Measurements from ENCODE around the gene LPP.

Gene LPP

DNA sequence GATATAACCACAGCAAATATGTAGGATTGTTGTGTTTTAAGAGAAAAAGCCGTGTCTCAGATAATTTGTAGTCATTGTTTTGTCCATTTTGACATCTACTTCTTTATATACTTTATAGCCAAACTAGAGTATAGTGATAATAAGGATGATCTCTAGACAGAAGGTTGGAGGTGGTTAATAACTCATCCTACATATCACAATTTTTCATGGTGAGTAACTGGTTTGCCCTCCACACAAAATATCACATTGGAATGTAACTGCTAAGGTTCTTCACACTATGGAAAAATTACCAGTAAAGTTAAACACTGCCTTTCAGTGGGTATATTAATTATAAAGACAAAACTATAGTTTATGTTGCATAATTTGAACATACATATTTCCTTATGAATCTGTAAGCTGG is 380.7 kb downstream of the LPP start:
- no peak for TF ChIP-seq EZH2 (optimal IDR thresholded peaks at IDR 0.05; ENCODE audit: low read depth, low read length)
- TF ChIP-seq EZH2phosphoT487 (IDR thresholded peaks at IDR 0.05; ENCODE audit: low read length), result no peak
- TF ChIP-seq CTCF (IDR thresholded peaks at IDR 0.05; ENCODE audit: low read length), result no peak
- H4K20me1 ChIP-seq (ENCODE audit: insufficient read depth, low read length), result no peaks in the 10 kb centered on the region
- no peaks in the 10 kb centered on the region for H3K27me3 ChIP-seq (replicated peaks; ENCODE audit: insufficient read depth, low read length)
- no peaks in the 10 kb centered on the region for H3K9me3 ChIP-seq (replicated peaks; ENCODE audit: insufficient read depth, low read length)
- H3K9me2 ChIP-seq (replicated peaks; ENCODE audit: insufficient read depth, low read length), result no peaks in the 10 kb centered on the region
- H2AFZ ChIP-seq (ENCODE audit: low read length), result no peak overlapping the region
- H3F3A ChIP-seq (ENCODE audit: insufficient read depth, low read length), result no peaks in the 10 kb centered on the region
- no peak overlapping the region for H3K4me2 ChIP-seq (ENCODE audit: low read depth, low read length)
- H3K4me3 ChIP-seq (ENCODE audit: low read length), result no peak overlapping the region
- no peaks in the 10 kb centered on the region for H3K36me3 ChIP-seq (replicated peaks; ENCODE audit: insufficient read depth, low read length)
- no peak for DNase-seq
- no peaks in the 10 kb centered on the region for H3K79me2 ChIP-seq (ENCODE audit: low read length)
- H3K4me1 ChIP-seq (ENCODE audit: low read length), result no peaks in the 10 kb centered on the region
- H3K27ac ChIP-seq (ENCODE audit: low read length), result no peak overlapping the region
- H3K9ac ChIP-seq (ENCODE audit: low read length), result no peak overlapping the region

- no peak for TF ChIP-seq EZH2phosphoT487 (IDR thresholded peaks at IDR 0.05; ENCODE audit: low read length)
- no peak for TF ChIP-seq CTCF (IDR thresholded peaks at IDR 0.05; ENCODE audit: low read length)
- TF ChIP-seq EZH2 (optimal IDR thresholded peaks at IDR 0.05; ENCODE audit: low read depth, low read length), result no peak
- no peaks in the 10 kb centered on the region for H3K9me2 ChIP-seq (replicated peaks; ENCODE audit: insufficient read depth, low read length)
- H3F3A ChIP-seq (ENCODE audit: insufficient read depth, low read length), result no peaks in the 10 kb centered on the region
- no peaks in the 10 kb centered on the region for H4K20me1 ChIP-seq (ENCODE audit: insufficient read depth, low read length)
- no peak overlapping the region for H3K27ac ChIP-seq (ENCODE audit: low read length)
- H3K79me2 ChIP-seq (ENCODE audit: low read length), result no peaks in the 10 kb centered on the region
- H3K4me1 ChIP-seq (ENCODE audit: low read length), result no peaks in the 10 kb centered on the region
- no peaks in the 10 kb centered on the region for H3K9me3 ChIP-seq (replicated peaks; ENCODE audit: insufficient read depth, low read length)
- H3K27me3 ChIP-seq (replicated peaks; ENCODE audit: insufficient read depth, low read length), result no peaks in the 10 kb centered on the region
- H3K4me3 ChIP-seq (ENCODE audit: low read length), result no peak overlapping the region
- H3K9ac ChIP-seq (ENCODE audit: low read length), result no peak overlapping the region
- no peak overlapping the region for H3K4me2 ChIP-seq (ENCODE audit: low read depth, low read length)
- H2AFZ ChIP-seq (ENCODE audit: low read length), result no peak overlapping the region
- no peaks in the 10 kb centered on the region for H3K36me3 ChIP-seq (replicated peaks; ENCODE audit: insufficient read depth, low read length)
- DNase-seq, result no peak
Measured at GRCh38 chr3:188537606-188538005, 383.6 kb downstream of the LPP start.

- no peaks in the 10 kb centered on the region for H4K20me1 ChIP-seq (ENCODE audit: insufficient read depth, low read length)
- no peaks in the 10 kb centered on the region for H3K79me2 ChIP-seq (ENCODE audit: low read length)
- H3K36me3 ChIP-seq (replicated peaks; ENCODE audit: insufficient read depth, low read length), result no peaks in the 10 kb centered on the region
- H3K27me3 ChIP-seq (replicated peaks; ENCODE audit: insufficient read depth, low read length), result no peaks in the 10 kb centered on the region
- H3K4me2 ChIP-seq (ENCODE audit: low read depth, low read length), result no peak overlapping the region
- TF ChIP-seq EZH2 (optimal IDR thresholded peaks at IDR 0.05; ENCODE audit: low read depth, low read length) (no peak), EZH2phosphoT487 (IDR thresholded peaks at IDR 0.05; ENCODE audit: low read length) (no peak), CTCF (IDR thresholded peaks at IDR 0.05; ENCODE audit: low read length) (no peak)
- no peak overlapping the region for H3K4me3 ChIP-seq (ENCODE audit: low read length)
- no peak for DNase-seq
- H2AFZ ChIP-seq (ENCODE audit: low read length), result no peak overlapping the region
- no peak overlapping the region for H3K9ac ChIP-seq (ENCODE audit: low read length)
- no peak overlapping the region for H3K27ac ChIP-seq (ENCODE audit: low read length)
- no peaks in the 10 kb centered on the region for H3K9me2 ChIP-seq (replicated peaks; ENCODE audit: insufficient read depth, low read length)
- no peaks in the 10 kb centered on the region for H3K9me3 ChIP-seq (replicated peaks; ENCODE audit: insufficient read depth, low read length)
- no peaks in the 10 kb centered on the region for H3K4me1 ChIP-seq (ENCODE audit: low read length)
- no peaks in the 10 kb centered on the region for H3F3A ChIP-seq (ENCODE audit: insufficient read depth, low read length)
Measured at GRCh38 chr3:188539037-188539436, 385.1 kb downstream of the LPP start.

Data from MM.1S (cell line).